GM18526 (cell line): Measurements from ENCODE around the gene CDK11B.

Experiments used
- POLR2A ChIP-seq: IDR thresholded peaks from 3 replicates; pipeline ENCODE4 v1.6.1; 2011; ENCODE audit not compliant: insufficient read length; ENCODE audit errors: extremely low read depth

CDK11B gene

DNA sequence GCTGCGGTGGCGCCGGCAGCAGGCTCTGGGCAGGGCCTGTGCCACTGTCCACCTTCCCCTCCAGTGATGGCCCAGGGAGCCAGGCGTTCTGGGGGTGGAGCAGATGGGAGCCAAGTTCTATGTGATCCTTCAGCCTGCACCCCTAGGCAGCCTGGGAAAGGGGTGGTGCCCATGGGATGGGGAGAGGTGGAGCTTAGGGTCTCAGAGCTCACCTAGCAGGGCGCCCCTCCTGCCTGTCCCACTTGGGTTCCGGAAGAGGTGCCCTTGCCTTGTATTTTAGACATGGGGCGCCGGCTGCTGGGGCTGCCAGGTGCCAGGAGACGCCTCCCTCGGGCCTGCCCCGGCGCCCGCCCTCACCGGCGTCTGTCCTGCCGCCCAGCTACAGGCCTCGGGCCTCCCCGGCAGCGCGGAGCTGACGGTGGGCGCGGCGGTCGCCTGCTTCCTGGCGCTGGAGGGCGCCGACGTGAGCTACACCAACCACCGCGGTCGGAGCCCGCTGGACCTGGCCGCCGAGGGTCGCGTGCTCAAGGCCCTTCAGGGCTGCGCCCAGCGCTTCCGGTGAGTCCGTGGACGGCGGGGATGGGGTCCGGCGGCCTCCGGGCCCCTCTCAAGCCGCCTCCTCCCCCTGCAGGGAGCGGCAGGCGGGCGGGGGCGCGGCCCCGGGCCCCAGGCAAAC, 29.9 kb downstream of the CDK11B start:
- TF ChIP-seq POLR2A: no peak

DNA sequence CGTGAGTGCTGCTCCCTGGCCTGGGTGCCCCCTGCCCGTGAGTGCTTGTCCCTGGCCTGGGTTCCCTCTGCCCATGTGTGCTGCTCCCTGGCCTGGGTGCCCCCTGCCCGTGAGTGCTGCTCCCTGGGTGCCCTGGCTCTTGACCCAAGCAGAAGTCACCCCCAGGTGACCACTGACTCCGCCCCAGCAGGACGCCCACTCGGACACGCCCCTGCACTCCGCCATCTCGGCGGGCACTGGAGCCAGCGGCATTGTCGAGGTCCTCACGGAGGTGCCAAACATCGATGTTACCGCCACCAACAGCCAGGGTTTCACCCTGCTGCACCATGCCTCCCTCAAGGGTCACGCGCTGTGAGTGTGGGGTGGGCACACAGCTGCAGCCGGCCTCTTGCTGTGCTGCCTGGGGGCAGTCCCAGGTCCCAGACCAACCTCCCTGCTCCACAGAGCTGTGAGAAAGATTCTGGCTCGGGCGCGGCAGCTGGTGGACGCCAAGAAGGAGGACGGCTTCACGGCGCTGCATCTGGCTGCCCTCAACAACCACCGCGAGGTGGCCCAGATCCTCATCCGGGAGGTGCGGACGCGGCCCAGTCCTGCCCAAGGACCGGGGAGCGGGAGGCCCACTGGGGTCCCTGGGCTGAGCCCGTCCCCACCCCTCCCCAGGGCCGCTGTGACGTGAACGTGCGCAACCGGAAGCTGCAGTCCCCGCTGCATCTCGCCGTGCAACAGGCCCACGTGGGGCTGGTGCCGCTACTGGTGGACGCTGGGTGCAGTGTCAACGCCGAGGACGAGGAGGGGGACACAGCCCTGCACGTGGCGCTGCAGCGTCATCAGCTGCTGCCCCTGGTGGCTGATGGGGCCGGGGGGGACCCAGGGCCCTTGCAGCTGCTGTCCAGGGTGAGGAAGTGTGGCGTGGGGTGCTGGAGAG, 30.7 kb downstream of the CDK11B start:
- no peak for TF ChIP-seq POLR2A

DNA sequence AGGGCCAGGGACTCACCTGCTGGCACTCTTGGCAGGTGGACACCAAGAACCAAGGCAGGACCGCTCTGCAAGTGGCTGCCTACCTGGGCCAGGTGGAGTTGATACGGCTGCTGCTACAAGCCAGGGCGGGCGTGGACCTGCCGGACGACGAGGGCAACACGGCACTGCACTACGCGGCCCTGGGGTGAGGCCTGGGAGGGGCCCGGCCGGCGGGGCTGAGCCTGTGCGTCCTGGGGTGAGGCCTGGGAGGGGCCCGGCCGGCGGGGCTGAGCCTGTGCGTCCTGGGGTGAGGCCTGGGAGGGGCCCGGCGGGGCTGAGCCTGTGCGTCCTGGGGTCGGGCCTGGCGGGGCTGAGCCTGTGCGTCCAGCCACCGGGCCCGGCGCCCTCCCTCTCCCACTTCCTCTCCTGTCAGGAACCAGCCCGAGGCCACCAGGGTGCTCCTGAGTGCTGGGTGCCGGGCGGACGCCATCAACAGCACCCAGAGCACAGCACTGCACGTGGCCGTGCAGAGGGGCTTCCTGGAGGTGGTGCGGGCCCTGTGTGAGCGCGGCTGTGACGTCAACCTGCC, 31.5 kb downstream of the CDK11B start:
- no peak for TF ChIP-seq POLR2A

DNA sequence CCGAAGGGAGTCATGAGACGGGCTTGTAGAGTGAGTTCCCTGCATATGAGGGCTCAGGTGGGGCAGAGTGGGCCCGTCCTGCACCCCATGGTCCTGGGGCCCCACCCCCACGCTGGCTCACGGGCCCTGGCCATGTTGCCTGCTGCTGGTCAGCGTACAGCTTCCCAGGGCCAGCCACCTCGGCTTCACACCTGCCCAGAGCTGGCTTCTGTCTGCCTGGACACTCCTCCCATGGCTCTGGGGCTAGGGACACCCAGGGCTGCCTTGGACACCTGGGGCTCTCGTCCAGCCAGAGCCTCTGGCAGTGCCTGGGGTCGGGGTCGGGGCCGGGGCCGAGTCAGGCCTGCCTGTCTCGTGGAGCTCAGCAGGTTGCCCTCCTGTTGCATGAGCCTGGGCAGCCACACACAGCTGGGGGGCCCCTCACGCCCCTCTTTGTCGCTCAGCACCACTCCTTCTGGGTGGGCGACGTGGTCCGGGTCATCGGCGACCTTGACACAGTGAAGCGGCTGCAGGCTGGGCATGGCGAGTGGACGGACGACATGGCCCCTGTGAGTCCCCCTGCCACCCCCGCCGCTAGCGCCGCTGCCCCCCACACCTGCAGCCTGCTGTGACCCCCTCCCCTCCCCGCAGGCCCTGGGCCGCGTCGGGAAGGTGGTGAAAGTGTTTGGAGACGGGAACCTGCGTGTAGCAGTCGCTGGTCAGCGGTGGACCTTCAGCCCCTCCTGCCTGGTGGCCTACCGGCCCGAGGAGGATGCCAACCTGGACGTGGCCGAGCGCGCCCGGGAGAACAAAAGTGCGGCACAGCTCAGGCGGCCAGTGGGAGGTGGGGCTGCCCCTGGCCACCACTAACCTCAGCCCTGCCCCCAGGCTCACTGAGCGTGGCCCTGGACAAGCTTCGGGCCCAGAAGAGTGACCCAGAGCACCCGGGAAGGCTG, 32.3 kb downstream of the CDK11B start:
- no peak for TF ChIP-seq POLR2A

DNA sequence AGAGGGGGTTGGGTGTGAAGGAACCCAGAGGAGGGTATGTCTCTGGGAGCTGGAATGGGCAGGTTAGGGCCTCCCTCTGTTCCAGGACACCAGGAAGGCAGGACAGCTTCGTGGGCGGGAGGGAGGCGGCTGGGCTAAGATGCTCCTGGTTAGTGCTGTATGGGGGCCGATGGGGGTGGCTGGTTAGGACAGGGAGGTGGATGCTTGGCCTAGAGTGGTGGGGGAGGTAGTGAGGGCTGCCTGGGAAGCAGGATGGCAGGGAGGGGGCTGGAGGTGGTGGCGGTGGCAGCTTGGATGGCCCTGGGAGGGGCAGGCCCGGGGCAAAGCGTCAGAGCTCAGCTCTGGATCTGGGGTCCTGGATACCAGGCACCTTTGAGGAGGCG, 33.0 kb downstream of the CDK11B start:
- TF ChIP-seq POLR2A: no peak

DNA sequence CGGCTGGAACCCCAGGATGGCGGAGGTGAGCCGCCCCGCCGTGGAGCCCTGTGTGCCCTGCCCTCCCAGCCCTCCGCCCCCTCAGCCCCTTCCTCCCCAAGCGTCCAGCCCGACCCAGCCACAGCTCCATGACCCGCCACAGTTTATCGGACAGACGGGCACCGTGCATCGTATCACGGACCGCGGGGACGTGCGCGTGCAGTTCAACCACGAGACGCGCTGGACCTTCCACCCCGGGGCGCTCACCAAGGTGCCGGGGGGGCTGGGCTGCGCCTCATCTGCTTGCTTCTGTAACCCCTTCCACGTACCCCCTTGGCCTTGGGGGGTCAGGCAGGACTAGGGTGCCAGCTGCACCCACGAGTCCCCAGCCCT, 33.4 kb downstream of the CDK11B start:
- no peak for TF ChIP-seq POLR2A

DNA sequence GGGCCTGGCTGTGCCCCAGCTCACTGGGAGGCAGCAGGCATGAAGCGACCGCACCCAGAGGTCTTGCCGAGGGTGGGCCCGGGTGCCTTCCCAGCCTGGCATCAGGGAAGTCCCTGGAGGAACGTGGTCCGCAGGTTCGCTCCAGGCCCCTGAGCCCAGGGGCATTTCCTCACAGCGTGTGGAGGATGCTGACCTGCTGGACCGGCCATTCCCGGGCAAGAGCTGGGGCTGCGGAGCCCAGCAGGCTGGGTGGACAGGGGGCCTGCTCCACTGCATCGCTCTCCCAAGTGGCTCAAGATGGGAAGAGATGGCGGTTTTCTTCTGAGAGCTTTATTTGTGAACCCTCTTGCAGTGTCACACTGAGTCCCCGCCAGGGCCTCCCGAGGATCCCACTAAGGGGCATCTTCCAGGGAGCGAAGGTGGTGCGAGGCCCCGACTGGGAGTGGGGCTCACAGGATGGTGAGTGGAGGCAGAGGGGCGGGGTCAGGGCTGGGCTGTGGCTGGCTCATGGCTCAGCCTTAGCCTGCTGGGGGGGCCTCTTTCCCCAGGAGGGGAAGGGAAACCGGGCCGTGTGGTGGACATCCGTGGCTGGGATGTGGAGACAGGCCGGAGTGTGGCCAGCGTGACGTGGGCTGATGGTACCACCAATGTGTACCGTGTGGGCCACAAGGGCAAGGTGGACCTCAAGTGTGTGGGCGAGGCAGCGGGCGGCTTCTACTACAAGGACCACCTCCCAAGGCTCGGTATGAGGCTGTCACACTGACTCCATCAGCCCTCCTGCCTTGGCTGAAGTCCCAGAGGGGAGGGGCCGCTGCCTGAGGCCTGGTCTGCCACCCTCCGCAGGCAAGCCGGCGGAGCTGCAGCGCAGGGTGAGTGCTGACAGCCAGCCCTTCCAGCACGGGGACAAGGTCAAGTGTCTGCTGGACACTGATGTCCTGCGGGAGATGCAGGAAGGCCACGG, 34.1 kb downstream of the CDK11B start:
- TF ChIP-seq POLR2A: no peak

DNA sequence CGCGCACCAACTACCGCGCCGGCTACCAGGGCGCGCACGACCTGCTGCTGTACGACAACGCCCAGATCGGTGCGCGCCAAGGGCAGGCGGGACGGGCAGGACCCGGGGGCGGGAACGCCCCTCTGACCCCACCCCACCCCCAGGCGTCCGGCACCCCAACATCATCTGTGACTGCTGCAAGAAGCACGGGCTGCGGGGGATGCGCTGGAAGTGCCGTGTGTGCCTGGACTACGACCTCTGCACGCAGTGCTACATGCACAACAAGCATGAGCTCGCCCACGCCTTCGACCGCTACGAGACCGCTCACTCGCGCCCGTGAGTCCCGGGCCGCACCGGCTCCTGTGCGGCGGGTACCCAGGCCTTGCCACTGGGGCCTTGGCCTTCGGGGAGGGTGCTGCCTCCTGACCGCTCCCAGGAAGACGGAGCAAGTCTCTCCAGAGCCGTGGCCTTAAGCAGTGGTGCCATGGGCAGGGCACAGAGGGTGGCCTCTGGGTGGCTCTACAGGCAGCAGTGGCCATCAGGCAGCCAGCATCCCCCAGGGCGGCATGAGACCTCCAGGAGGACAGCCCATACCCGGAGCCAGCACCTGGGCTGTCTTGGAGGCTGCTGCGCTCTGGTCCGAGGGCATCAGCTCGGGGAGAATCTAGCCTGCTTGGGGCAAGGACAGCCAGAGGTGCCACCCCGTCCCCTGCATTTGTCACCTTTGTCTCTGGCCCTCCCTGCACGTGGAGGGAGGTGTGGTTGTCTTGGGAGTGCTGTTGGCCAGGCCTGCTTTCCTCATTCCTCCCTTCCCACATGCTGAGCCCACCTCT, 35.0 kb downstream of the CDK11B start:
- no peak for TF ChIP-seq POLR2A

DNA sequence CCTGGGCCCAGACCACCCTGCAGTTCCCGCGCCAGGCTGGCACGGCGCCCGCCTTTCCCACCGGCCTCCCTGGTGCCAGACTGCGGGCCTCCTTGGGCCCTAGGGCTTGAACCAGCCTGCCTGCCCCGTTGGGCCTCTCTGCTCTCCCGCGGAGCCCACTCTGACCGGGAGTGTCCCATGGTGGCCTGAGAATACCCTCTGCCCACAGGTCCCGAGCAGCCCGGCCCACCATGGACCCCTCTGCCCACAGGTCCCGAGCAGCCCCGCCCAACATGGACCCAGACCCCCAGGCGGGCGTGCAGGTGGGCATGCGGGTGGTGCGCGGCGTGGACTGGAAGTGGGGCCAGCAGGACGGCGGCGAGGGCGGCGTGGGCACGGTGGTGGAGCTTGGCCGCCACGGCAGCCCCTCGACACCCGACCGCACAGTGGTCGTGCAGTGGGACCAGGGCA, 35.6 kb downstream of the CDK11B start:
- TF ChIP-seq POLR2A: no peak

DNA sequence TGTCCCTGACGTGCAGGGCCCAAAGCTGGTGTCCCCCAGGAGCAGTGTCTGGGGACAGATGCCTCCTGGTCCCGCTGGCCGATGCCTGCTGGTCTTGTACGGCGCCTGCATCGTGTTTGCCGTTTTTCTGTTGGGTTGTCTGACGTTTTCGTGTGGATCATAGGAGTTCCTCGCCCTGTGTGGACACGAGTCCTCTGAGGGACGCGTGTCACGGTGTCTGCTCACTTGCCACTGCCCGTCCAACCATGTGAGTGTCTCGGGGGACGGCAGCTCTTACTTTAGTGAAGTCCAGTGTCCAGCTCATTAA, 36.1 kb downstream of the CDK11B start:
- TF ChIP-seq POLR2A: no peak

DNA sequence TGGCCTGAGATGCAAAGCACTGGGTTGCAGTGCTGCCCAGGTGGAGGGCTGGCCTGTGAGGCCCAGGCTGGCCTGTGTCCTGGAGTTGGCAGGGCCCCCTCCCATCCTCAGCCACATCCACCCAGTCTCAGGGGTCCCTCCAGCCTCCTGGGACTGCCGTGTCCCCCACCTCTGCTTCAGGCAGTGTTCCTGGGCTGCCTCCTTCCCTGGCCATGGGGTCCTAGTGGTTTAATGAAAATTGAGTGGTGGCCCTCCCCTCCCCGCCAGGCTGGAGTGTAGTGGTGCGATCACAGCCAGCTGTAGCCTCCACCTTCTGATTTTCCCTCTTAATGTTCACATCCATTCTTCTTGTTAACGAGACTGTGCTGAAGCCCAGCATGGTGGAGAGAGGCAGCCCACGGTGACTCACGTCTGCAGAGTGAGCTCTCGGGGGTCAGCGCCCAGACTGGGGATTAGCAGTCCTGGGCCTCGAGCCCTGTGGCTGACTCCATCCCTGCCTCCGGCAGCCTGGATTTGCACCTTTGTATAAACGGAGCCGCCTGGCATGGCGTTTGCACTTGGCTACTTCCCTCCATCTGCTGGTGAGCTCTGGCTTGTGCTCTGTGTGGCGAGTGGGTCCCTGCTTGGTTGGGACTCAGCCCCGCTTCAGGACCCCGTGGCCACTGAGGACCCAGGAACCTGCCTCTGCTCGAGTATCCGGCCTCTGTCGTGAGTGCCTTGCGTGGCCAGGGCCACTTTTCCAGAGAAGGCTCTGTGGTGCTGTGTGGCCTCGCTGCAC, 36.6 kb downstream of the CDK11B start:
- TF ChIP-seq POLR2A: no peak

DNA sequence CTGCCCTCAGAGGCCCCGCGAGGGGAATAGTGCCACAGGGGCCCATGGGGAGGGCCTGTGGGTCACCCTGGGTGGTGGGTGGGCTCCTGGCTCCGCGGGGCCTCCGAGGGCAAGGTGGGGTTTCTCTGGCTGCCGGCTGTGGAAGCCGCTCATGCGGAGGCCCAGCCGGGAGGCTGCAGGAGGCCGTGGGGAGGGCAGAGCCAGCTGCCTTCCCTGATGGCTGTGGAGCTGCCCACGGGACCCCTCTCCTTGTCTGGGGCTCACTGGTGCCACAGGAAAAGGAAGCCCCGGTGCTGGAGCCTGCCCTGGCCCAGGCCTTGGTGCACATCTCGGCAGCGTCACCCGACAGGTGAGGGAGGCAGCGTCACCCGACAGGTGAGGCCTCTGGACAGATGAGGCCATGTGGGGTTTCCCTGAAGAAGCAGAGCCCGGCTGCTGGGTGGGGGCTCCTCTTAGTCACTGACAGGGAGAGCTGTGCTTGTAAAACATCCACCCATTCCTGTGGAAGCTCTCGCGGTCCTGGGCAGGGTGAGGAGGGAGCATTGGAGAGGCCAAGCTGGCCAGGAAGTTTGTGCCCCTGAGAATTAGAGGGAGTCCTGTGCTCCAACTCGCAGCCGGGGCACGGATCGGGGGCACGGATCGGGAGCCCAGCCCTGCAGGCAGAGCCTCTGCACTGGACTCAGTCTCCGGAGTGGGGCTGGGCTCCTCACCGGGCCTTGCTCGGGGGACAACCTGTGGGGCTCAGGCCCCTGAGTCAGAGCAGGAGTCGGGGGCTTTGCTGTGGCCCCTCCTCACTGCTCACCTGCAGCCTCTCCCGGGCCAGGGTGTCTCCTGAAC, 37.4 kb downstream of the CDK11B start:
- TF ChIP-seq POLR2A: no peak
